ENCODE data around the gene WDPCP. TPM values are rescaled to one million over a fixed set of nuclear protein-coding genes. Genes with fewer than 3 reads are reported as not detected.
A peak's percentile ranks its signal among the peaks of the same experiment; 100 is the strongest.

The WDPCP gene
- total RNA-seq, 2 experiments from 2014 or later: 14.8 to 29.3 TPM

GRCh38 chr2:63587814-63588384 lies 378 bp downstream of the WDPCP start:
- peak overlapping the region; percentile 84 for H2AFZ ChIP-seq (ENCODE audit: low read length)
- peaks cover 77% of the 10 kb centered on the region for H3K79me2 ChIP-seq (ENCODE audit: insufficient read depth, low read depth, low read length)
- TF ChIP-seq CTCF (conservative IDR thresholded peaks at IDR 0.05; ENCODE audit: low read length) (no peak), EZH2phosphoT487 (IDR thresholded peaks at IDR 0.05; ENCODE audit: borderline replicate concordance, low read depth, low read length) (no peak)
- H3K4me3 ChIP-seq (ENCODE audit: low read depth, low read length, poor library complexity, severe bottlenecking): peak overlapping the region; percentile 97
- no TSS peak for BruUV-seq (replicated peaks)
- ChIA-PET POLR2A (interaction anchor here (1.0 to 1.7 kb wide), 4 partner anchors 20 to 254 kb away, joined by 3 to 8 read pairs (median 4); partner anchors contain the start of gene UGP2), CTCF (ENCODE audit: unreplicated experiment) (no interaction called here)
- H4K20me1 ChIP-seq (ENCODE audit: insufficient read depth, low read length): peaks cover 22% of the 10 kb centered on the region
- DNase-seq (ENCODE audit: low spot score): no peak
- intact Hi-C loops (cut with micrococcal nuclease; ENCODE audit: unreplicated experiment): loop anchor here (5.0 kb wide), 1 partner anchor 254 kb away; the partner anchor contains the start of gene UGP2
- H3K9me2 ChIP-seq (ENCODE audit: insufficient read depth, low read length): no peaks in the 10 kb centered on the region
- peak overlapping the region; percentile 96 for H3K4me2 ChIP-seq (ENCODE audit: low read length)
- H3K9me3 ChIP-seq (ENCODE audit: low read length): no peaks in the 10 kb centered on the region
- peak overlapping the region; percentile 67 for H3K27ac ChIP-seq (ENCODE audit: low read depth, low read length, poor library complexity, severe bottlenecking)
- peaks cover 36% of the 10 kb centered on the region for H3K4me1 ChIP-seq (ENCODE audit: insufficient read depth, low read length, poor library complexity, severe bottlenecking)
- H3K36me3 ChIP-seq (ENCODE audit: insufficient read depth, low read length): peaks cover 18% of the 10 kb centered on the region

DNA sequence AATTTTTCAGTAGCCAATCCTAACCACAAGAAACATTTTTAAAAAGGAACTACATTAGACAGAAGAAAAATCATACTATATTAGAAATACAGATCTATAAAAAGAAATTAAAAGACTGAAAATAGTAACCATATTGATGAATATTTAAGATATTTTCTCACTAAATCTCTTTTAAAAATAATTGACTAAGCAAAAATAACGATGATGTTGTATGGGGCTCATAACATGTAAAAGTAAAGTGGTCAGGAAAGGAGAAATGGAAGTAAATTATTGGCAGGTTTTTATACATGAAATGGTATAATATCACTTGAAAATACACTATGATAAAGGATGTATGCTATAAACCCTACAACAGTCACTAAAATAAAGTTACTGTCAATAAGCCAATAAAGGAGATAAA lies 5.4 kb downstream of the WDPCP start:
- Histone ChIP-seq H3K9me3 (ENCODE audit: low read length) (no peaks in the 10 kb centered on the region), H3K27ac (ENCODE audit: low read depth, low read length, poor library complexity, severe bottlenecking) (no peak overlapping the region), H3K4me3 (ENCODE audit: low read depth, low read length, poor library complexity, severe bottlenecking) (no peak overlapping the region), H2AFZ (ENCODE audit: low read length) (no peak overlapping the region), H3K79me2 (ENCODE audit: insufficient read depth, low read depth, low read length) (peaks cover 42% of the 10 kb centered on the region), H3K36me3 (ENCODE audit: insufficient read depth, low read length) (no peaks in the 10 kb centered on the region), H3K4me2 (ENCODE audit: low read length) (no peak overlapping the region), H3K9me2 (ENCODE audit: insufficient read depth, low read length) (no peaks in the 10 kb centered on the region), H4K20me1 (ENCODE audit: insufficient read depth, low read length) (no peaks in the 10 kb centered on the region), H3K4me1 (ENCODE audit: insufficient read depth, low read length, poor library complexity, severe bottlenecking) (peaks cover 10% of the 10 kb centered on the region)
- ChIA-PET POLR2A (no interaction called here), CTCF (ENCODE audit: unreplicated experiment) (no interaction called here)
- no peak for DNase-seq (ENCODE audit: low spot score)
- BruUV-seq (replicated peaks): no TSS peak
- intact Hi-C loops (cut with micrococcal nuclease; ENCODE audit: unreplicated experiment): no loop called here
- TF ChIP-seq EZH2phosphoT487 (IDR thresholded peaks at IDR 0.05; ENCODE audit: borderline replicate concordance, low read depth, low read length) (no peak), CTCF (conservative IDR thresholded peaks at IDR 0.05; ENCODE audit: low read length) (no peak)

DNA sequence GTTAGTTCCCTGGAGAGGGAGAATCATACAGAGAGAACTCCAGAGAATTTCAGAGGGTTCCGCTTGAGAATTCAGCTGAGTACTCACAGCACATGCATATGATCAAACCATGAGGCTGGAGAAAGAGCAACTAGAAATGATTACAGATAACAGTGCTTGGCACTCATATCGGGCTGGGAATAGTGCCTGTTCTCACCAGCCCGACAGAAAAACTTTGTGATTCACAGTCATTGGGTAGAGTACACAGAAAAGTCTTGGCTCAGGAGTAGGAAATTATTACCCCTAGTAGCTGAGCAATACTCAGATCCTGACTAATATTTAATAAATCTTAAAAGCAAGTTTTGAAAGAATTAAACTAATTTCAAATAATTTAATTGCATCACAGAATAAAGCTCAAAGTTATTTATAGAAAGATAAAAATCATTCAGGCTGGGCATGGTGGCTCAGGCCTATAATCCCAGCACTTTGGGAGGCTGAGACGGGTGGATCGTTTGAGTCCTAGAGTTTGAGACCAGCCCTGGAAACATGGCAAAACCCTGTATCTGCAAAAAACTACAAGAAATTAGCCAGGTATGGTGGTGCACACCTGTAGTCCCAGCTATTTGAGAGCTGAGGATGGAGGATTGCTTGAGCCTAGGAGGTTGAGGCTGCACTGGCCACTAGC lies 6.8 kb downstream of the WDPCP start:
- intact Hi-C loops (cut with micrococcal nuclease; ENCODE audit: unreplicated experiment): no loop called here
- Histone ChIP-seq H2AFZ (ENCODE audit: low read length) (no peak overlapping the region), H3K27ac (ENCODE audit: low read depth, low read length, poor library complexity, severe bottlenecking) (no peak overlapping the region), H3K9me2 (ENCODE audit: insufficient read depth, low read length) (no peaks in the 10 kb centered on the region), H3K4me1 (ENCODE audit: insufficient read depth, low read length, poor library complexity, severe bottlenecking) (peaks cover 1% of the 10 kb centered on the region), H3K4me3 (ENCODE audit: low read depth, low read length, poor library complexity, severe bottlenecking) (no peak overlapping the region), H3K36me3 (ENCODE audit: insufficient read depth, low read length) (no peaks in the 10 kb centered on the region), H4K20me1 (ENCODE audit: insufficient read depth, low read length) (no peaks in the 10 kb centered on the region), H3K4me2 (ENCODE audit: low read length) (no peak overlapping the region), H3K9me3 (ENCODE audit: low read length) (no peaks in the 10 kb centered on the region), H3K79me2 (ENCODE audit: insufficient read depth, low read depth, low read length) (peaks cover 28% of the 10 kb centered on the region)
- POLR2A ChIA-PET: interaction anchor here (0.8 kb wide), 1 partner anchor 23 kb away, joined by 3 read pairs; no protein-coding TSS in a partner anchor
- no peak for TF ChIP-seq CTCF (conservative IDR thresholded peaks at IDR 0.05; ENCODE audit: low read length)
- no peak for TF ChIP-seq EZH2phosphoT487 (IDR thresholded peaks at IDR 0.05; ENCODE audit: borderline replicate concordance, low read depth, low read length)
- BruUV-seq (replicated peaks): no TSS peak
- DNase-seq (ENCODE audit: low spot score): no peak
- CTCF ChIA-PET (ENCODE audit: unreplicated experiment): no interaction called here

Measured in OCI-LY7 (cell line).